EH (cell line): ENCODE data around the gene SHLD1.

ENCODE experiments used
- DNase-seq: peaks from one replicate; pipeline ENCODE4 v3.0.0-alpha.2; 2015; ENCODE audit warnings: low read depth

The SHLD1 gene

DNA sequence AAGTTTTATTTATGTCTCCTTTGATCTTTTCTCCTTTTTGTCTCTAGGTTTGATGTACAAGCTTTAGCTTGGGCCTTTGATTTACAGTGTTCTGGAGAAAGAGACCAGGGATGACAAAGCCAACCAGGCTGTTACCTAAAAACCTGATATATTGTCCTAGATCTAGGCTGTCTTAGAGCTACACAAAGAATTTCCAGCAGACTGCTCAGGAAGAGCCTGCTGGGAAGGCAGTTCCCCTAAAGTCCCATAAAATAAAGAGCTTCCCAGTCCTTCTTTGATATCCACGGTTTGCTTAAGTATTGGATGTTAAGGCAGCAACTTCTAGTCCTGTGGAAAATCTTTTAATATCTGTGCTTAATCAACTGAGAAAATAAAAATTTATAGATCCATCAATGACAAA lies 70.5 kb downstream of the SHLD1 start:
- no peak for DNase-seq

GRCh38 chr20:5821627-5822215 lies 71.5 kb downstream of the SHLD1 start:
- no peak for DNase-seq

DNA sequence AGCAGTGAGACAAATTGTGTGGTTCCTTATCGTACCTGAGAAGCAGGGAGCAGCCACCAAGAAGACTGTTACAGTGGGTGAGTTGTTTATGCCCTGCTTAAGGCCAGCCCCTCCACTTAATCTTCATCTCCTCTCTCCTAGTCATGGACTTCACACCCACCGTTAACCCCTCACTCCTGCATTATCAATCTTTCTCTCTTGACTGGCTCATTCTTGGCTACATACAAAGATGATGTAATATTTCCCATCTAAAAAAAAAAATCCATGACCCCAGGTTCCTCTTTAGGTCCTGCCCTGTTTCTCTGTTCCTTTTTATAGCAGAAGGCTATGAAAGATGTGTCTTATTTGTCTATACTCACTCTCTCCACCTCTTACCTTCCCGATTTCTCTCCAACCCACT lies 72.4 kb downstream of the SHLD1 start:
- no peak for DNase-seq

GRCh38 chr20:5825130-5825719 lies 75.0 kb downstream of the SHLD1 start:
- DNase-seq: no peak

GRCh38 chr20:5827098-5827853 lies 77.1 kb downstream of the SHLD1 start:
- no peak for DNase-seq

DNA sequence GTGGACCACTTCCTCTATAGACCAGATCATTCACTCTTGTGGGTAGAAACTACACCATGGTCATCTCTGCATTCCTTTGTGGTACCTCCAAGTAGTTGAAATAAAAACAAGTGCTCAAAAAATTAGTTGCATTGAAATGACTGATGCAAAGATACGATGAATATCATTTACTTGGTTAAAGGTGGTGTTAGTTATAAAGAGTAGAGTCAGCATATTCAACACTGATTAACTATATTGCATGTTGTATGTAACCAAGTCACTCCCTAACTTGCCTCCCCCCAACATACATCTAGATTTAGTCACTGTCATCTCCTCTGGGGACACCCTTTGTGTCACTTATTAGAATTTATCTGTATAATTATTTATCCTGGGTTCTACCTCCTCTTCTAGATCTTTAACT lies 77.7 kb downstream of the SHLD1 start:
- DNase-seq: no peak

DNA sequence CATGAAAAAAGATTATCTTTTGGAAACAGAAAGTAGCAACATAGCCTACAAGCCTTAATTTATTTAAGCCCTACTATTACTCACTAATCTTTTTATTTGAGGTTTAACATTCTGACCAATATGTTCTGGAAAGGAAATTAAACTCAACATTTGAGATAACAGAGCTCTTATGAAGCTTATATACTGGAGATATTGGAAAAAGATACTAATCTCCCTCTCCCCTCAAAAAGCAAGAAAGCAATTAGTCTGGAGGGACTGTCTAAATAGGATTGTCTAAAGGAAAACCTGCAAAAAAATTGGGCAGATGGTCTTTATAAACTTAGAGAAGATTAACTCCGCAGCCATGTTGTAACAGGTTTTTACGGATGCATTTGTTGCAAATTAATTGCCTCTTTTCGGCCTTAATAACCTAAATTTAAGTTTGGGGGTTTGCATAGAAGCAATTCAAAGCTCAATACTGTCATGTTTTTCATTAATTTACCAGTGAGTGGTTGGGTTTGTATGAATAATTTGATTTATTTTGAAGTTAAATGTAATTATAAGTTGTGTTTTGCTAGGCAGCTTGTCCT lies 79.1 kb downstream of the SHLD1 start:
- DNase-seq: no peak

GRCh38 chr20:5831539-5832237 lies 81.5 kb downstream of the SHLD1 start:
- DNase-seq: no peak

DNA sequence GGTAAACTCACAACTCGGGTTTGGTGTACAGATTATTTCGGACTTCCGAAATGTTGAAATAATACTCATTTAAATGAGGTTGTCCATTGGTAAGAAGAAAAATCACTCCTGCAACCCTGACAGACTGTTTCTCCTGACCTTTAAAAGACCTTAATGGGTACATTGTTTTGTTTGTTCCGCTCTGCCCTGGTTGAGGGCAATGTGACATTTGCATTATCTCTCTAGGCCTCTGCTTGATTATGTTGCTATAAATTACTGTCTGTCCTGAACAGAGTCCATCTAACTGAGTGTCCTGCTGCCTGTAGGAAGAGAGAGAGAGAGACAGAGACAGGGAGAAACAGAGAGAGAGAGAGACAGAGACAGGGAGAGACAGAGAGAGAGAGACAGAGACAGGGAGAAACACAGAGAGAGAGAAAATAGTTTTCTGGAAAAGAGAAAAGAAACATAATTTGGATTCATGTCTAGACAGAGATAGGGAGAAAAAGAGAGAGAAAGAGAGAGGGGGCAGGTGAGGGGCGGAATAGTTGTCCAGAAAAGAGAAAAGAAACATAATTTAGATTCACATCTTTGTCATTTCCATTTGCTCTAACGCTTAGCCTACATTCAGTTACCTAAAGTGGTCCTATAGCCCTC lies 83.2 kb downstream of the SHLD1 start:
- no peak for DNase-seq

- no peak for DNase-seq
Measured at GRCh38 chr20:5834436-5835005, 84.3 kb downstream of the SHLD1 start.

DNA sequence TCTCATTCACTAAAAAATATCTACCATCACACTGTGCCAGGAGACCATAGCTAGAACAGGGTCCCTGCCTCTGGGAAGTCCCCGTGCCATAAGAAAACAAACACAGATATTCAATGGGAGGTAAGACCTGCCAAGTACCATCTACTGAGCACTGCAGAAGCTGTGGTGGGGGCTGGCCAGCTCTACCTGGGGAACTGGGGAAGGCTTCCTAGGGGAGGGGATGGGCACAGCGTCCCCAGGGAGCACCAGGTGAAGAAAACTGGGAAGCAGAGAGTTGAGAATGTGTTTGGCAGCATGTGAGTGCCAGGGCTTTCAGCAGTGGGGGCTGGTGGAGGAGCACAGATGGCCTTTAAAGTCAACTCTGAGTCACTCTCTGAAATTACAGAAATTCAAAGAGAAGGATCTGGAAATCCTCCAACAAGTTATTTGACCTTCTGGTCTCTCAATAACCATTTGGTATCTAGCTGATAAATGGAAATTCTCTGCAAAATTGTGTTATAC lies 85.2 kb downstream of the SHLD1 start:
- peak; percentile 52 for DNase-seq

DNA sequence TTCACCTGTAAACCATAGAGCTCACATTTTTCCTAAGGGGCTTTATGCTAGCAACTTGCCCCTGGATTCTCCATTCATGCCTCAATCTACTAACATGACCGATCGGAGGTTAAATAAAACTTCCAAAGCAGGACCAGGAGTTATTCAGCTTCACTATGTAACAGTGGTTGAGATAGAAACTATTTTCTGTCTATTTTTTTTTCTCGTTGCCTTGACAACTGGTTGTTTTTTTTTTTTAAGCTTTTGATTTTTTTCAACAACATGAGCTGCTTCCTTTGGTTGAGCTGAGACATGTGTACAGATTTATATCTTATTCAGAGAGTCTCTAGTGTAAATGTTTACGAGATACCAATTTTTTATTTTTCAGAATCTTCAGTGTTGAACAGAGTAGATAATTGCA lies 85.7 kb downstream of the SHLD1 start:
- peak; percentile 46 for DNase-seq

DNA sequence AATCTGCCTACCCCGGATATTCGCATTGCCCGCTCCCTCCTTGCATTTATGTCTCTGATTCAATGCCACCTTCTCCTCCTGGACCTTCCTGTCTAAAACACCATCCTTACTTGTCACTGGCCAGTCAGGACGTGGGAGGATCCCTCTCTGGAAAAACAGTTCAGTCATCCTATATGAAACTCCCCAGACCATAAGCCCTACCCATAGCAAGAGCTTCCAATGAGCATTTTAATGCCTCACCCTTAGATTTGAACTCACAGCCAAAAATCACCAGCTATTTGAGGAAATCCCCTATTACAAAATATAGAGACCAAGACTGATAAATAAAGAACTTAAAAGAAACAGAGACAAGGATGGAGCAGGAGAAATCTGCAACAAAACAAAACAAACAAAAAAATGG lies 86.4 kb downstream of the SHLD1 start:
- no peak for DNase-seq

- DNase-seq: no peak
Measured at GRCh38 chr20:5840411-5841002, 90.3 kb downstream of the SHLD1 start.

DNA sequence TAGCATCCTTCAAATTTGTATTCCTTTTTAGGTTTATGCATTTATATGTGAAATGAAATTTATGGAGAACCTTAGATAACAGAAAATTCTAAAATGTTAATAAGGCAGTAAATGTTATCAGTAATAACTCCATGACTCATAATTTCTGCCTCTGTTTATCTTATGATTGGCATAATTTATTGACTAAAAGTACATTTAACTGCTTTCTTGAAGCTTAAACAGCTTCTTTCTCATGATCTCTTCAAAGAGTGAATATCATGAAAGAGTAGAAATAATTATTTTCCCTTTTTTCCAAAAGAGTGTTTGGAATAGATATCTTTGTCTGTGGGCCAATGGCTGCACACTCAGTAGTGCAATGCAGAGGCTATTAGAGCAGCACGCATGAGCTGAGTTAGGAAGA lies 91.3 kb downstream of the SHLD1 start:
- no peak for DNase-seq

- DNase-seq: no peak
Measured at GRCh38 chr20:5842465-5842864, 92.3 kb downstream of the SHLD1 start.

- DNase-seq: no peak
Measured at GRCh38 chr20:5843054-5843592, 92.9 kb downstream of the SHLD1 start.

GRCh38 chr20:5844063-5844681 lies 94.0 kb downstream of the SHLD1 start:
- no peak for DNase-seq

DNA sequence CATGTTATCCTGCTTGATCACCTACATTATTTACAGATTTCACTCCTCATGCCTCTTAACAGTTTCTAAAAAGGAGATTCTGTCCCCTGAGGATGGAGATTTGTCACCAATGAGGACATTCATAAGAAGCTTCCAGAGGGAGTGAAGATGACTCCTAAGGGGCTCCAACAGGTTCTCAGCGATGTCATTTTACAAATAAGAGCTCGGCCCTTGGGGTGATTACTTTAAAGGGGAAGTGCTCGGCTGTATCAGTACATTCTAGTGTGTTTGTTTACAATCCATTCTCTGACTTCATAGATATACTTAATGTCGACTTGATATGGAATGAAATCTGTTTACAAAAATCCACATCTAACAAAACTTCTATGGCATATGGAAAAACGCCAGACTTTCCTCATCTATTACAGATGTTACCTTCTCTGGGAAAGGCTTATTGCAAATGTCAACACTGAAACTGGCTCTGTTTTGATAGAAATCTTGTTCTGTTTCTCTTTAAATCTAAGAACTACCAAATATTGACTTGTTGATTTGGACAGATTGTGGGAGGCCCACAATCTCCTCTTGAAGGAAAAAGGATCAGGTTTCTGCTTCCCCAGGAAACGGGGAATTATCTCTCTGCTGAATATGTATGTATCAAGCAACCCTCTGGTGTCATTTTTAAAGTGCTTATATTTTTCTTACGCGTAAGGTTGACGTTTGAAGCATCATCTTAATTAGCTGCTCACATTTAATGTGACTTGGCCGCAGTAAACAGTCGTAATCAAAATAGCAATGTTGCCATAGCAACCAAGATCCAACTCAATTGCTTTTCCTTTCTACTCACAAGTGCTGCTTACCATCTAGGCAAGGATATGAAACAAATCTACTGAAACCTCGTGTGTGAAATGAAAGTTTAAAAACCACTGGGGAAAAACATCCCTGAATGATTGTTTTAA lies 95.7 kb downstream of the SHLD1 start:
- peak; percentile 25 for DNase-seq
